Transverse colon (tissue), 4 donors: Measurements from ENCODE around the gene PID1. TPM values are rescaled to one million over a fixed set of nuclear protein-coding genes. Genes with fewer than 3 reads are reported as not detected.

Experiments used
- DNase-seq: peaks from one replicate; pipeline ENCODE4 v3.0.0-alpha.2; 2019
- H3K27ac ChIP-seq, 4 donors: fragments of 200-600 bp; sonication (generic); 2 replicates each; pipeline ENCODE4 v1.5.1; 2016 to 2018; ENCODE audit warnings: inconsistent platforms in 4 of 4
- H3K27me3 ChIP-seq: fragments of 200-600 bp; sonication (generic); 2 replicates; pipeline ENCODE4 v1.5.1; 2017; ENCODE audit warnings: inconsistent platforms
- H3K36me3 ChIP-seq, 4 donors: fragments of 200-600 bp; sonication (generic); 2 replicates each; pipeline ENCODE4 v1.5.1; 2017 to 2019; ENCODE audit warnings: inconsistent platforms in 4 of 4
- H3K4me1 ChIP-seq, 4 donors: fragments of 200-600 bp; sonication (generic); 2 replicates each; pipeline ENCODE4 v1.5.1; 2017 to 2020; ENCODE audit warnings: inconsistent platforms in 4 of 4
- H3K4me3 ChIP-seq, 4 donors: fragments of 200-600 bp; sonication (generic); 1 replicate in 1 of 4; 2 replicates in 3 of 4; pipeline versions ENCODE4 v1.5.1 to v1.6.1; 2017 to 2019; ENCODE audit warnings: inconsistent platforms in 4 of 4
- H3K9me3 ChIP-seq, 2 donors: fragments of 200-600 bp; sonication (generic); 2 replicates each; pipeline ENCODE4 v1.5.1; 2017 to 2019; ENCODE audit warnings: inconsistent platforms in 2 of 2
- EP300 ChIP-seq: sonication (generic); formaldehyde crosslinking; IDR thresholded peaks from one replicate; pipeline ENCODE4 v1.6.1; 2017; ENCODE audit warnings: antibody characterized with exemption, low read depth
- POLR2A ChIP-seq: fragments of 450-650 bp; IDR thresholded peaks from one replicate; pipeline ENCODE4 v1.6.1; 2016; ENCODE audit warnings: antibody characterized with exemption, mild to moderate bottlenecking, moderate library complexity
- POLR2AphosphoS5 ChIP-seq, 3 donors: sonication (generic); formaldehyde crosslinking; IDR thresholded peaks; one replicate each; pipeline ENCODE4 v1.6.1; 2016; ENCODE audit warnings: antibody characterized with exemption in 3 of 3
- WGBS, 2 donors: methylation state at CpG; one replicate each; pipeline ENCODE4 v1.1.5; 2018; ENCODE audit warnings: low coverage in 1 of 2; 5-methylcytosine and 5-hydroxymethylcytosine counted together
- in situ Hi-C, 4 donors: fragments of 200-750 bp; cut with MboI; loops; one replicate each; pipeline versions ENCODE4 v1.15.0 to v1.15.1; 2017; ENCODE audit warnings: low sequenced_read_pairs in 3 of 4, low pct_ligation_motif_present in 1 of 4, low pct_unique_long_range_greater_than_20kb in 1 of 4
- intact Hi-C: fragments of 100-400 bp; cut with DNase I; formaldehyde crosslinking; loops from one replicate; pipeline ENCODE4 v1.15.1; 2023; ENCODE audit warnings: low total_unique reads
- total RNA-seq, 4 donors: library from RNA; depleted of rRNA; stranded (reverse); fragments of >200 nt; gene quantifications; one replicate each; pipeline ENCODE4 v1.1.0, GENCODE V29; 2016
- TF ChIP-seq, protein P1 (sequence below), 5 experiments: fragments of 200-600 bp in 3 of 5; fragments of 450-650 bp in 2 of 5; sonication (generic) in 3 of 5; IDR thresholded peaks; 1 replicate in 2 of 5; 2 replicates in 3 of 5; pipeline ENCODE4 v1.5.1; 2016 to 2017; ENCODE audit warnings: antibody characterized with exemption in 5 of 5, inconsistent platforms in 3 of 5, mild to moderate bottlenecking in 2 of 5, moderate library complexity in 1 of 5

PID1 gene
- total RNA-seq, result 10 to 100 TPM; 21.6 to 54.6 (median 27.9) TPM

DNA sequence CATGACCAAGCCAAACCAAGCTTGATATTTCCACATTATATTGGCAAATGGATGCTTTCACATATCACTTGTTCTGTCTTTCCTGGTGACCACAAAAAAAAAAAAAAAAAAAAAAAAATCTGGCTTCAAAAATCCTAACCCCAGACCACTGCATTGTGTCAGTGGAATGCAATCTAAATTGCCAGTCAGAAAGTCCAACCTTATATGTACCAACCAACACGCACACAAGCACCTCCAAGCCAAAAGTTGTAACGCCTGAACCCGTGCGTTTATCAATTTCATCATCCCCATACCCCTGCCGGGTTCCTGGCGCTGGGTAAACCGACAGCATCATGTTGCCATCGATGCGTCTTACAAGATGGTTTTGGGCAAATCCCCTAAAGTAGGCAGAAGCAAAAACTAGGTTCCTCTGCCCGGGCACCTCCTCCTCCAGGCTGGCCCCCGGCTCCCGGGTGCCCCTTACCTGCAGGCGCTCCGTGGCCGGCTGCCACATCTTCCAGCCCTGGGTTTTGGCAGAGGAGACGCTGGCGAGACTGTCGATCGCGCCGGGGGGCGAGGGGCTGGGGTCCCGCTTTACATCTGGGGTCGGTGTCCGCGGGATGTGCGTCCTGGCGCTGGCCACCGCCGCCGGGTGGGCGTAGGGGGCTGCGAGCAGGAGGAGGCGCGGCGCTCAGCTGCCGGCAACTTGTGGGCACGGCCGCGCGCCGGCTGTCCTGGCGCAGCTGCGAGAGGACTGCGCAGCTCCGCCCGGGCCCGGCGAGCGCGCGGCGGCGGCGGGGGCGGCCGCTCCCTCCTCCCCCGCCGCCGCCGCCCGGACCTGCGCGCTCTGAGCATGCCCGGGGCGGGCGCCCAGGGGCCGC is at the start of gene PID1:
TSS of gene PID1 (minus strand) at position 737 of the 860 bp plus-strand sequence. CDS start at position 493, 244 bp downstream.
- peak; percentile 37 for DNase-seq
- Histone ChIP-seq H3K27ac (peak within 1 kb of the TSS; percentile 80 to 86 (median 86)), H3K4me3 (peak within 1 kb of the TSS; percentile 72 to 82 (median 78)), H3K27me3 (no peaks in the 10 kb centered on the region), H3K4me1 (peaks cover 3 to 54% (median 16%) of the 10 kb centered on the region in 4 donors), H3K36me3 (no peaks in the 10 kb centered on the region), H3K9me3 (no peaks in the 10 kb centered on the region)
- WGBS, 2 donors, result 10 to 14% methylated on average over 5 to 26 of the region's 68 CpGs
- in situ Hi-C loops, result loop anchor here in 1 of 4 donors (10.0 to 25.0 kb wide), 2 partner anchors 136 to 583 kb away; no protein-coding TSS in a partner anchor
- intact Hi-C loops, result no loop called here
- TF ChIP-seq POLR2AphosphoS5 (IDR thresholded peaks at IDR 0.05) (peak; percentile 16 to 79 (median 72)), POLR2A (peak; percentile 61)
- TF ChIP-seq, protein P1, sequence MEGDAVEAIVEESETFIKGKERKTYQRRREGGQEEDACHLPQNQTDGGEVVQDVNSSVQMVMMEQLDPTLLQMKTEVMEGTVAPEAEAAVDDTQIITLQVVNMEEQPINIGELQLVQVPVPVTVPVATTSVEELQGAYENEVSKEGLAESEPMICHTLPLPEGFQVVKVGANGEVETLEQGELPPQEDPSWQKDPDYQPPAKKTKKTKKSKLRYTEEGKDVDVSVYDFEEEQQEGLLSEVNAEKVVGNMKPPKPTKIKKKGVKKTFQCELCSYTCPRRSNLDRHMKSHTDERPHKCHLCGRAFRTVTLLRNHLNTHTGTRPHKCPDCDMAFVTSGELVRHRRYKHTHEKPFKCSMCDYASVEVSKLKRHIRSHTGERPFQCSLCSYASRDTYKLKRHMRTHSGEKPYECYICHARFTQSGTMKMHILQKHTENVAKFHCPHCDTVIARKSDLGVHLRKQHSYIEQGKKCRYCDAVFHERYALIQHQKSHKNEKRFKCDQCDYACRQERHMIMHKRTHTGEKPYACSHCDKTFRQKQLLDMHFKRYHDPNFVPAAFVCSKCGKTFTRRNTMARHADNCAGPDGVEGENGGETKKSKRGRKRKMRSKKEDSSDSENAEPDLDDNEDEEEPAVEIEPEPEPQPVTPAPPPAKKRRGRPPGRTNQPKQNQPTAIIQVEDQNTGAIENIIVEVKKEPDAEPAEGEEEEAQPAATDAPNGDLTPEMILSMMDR (IDR thresholded peaks at IDR 0.05), result no peak

DNA sequence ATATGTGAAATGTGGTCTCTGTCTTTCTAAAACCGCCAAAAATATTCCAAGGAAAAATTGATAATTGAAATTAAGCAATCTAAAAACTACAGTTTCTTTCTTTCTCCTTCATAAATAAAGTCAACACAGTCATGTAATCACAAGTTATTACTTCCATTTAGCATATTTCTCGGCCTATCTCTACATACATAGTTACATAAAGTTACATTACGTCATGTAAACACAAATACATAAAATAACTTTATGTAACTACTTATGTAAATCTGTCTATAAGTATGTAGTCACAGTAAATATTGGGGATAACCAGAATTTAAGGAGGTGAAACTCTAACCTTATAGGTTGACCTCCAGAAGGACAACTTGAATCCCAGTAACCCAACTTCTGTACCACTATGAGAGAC is 48.5 kb upstream of the PID1 start:
- no peak overlapping the region for H3K4me3 ChIP-seq
- H3K4me1 ChIP-seq, result no peaks in the 10 kb centered on the region
- H3K27ac ChIP-seq, result no peak overlapping the region
- in situ Hi-C loops (no loop called here), intact Hi-C loops (no loop called here)
- DNase-seq, result no peak
- TF ChIP-seq POLR2A (no peak), EP300 (no peak), POLR2AphosphoS5 (IDR thresholded peaks at IDR 0.05) (no peak)
- TF ChIP-seq, protein P1 (IDR thresholded peaks at IDR 0.05), result no peak
- H3K9me3 ChIP-seq, result no peaks in the 10 kb centered on the region
- no peaks in the 10 kb centered on the region for H3K27me3 ChIP-seq
- 86 to 90% methylated on average over 3 of the region's 3 CpGs for WGBS, 2 donors
- no peaks in the 10 kb centered on the region for H3K36me3 ChIP-seq

- WGBS, 2 donors, result 53 to 72% methylated on average over 4 to 5 of the region's 5 CpGs
- Histone ChIP-seq H3K4me3 (no peak overlapping the region), H3K9me3 (no peaks in the 10 kb centered on the region), H3K27me3 (no peaks in the 10 kb centered on the region), H3K4me1 (no peaks in the 10 kb centered on the region), H3K36me3 (no peaks in the 10 kb centered on the region), H3K27ac (no peak overlapping the region)
- DNase-seq, result no peak
- TF ChIP-seq EP300 (no peak), POLR2AphosphoS5 (IDR thresholded peaks at IDR 0.05) (no peak), POLR2A (no peak)
- TF ChIP-seq, protein P1 (IDR thresholded peaks at IDR 0.05), result no peak
- in situ Hi-C loops (no loop called here), intact Hi-C loops (no loop called here)
Observed at GRCh38 chr2:229314117-229314516, 43.0 kb upstream of the PID1 start.

DNA sequence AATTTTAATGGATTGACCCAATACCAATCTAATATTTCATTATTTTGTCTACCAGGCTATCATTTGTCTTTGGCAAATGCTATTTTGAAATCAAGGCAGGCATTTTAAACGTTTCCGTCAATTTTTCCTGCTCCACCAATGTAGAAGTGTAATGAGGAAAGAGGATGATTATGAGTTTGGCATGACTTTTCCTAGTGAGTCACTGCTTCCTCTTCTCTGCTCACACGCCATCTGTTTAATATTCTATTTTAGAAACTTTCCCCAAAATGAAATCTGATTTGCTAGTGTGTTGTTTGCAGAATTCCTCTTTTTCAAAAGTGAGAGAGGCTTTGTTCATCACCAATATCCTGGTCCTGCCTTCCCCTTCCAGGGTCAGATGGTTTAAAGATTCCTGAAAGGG is 42.5 kb upstream of the PID1 start:
- intact Hi-C loops, result no loop called here
- Histone ChIP-seq H3K27ac (no peak overlapping the region), H3K36me3 (no peaks in the 10 kb centered on the region), H3K4me1 (no peaks in the 10 kb centered on the region), H3K4me3 (no peak overlapping the region), H3K9me3 (no peaks in the 10 kb centered on the region), H3K27me3 (no peaks in the 10 kb centered on the region)
- TF ChIP-seq EP300 (no peak), POLR2A (no peak), POLR2AphosphoS5 (IDR thresholded peaks at IDR 0.05) (no peak)
- TF ChIP-seq, protein P1 (IDR thresholded peaks at IDR 0.05), result no peak
- no peak for DNase-seq
- 53 to 68% methylated on average over 2 to 3 of the region's 3 CpGs for WGBS, 2 donors
- in situ Hi-C loops, result no loop called here
